ENCODE results near the gene OTOGL. TPM values are rescaled to one million over a fixed set of nuclear protein-coding genes. Genes with fewer than 3 reads are reported as not detected.

OTOGL gene
- total RNA-seq, 1 donor from 2014 or later: 0.12 TPM

- no peak for TF ChIP-seq CTCF (conservative IDR thresholded peaks at IDR 0.05)
- Mint-ChIP-seq H3K9me3 (peaks cover 5% of the 10 kb centered on the region), H3K27me3 (ENCODE audit: low read depth) (no peaks in the 10 kb centered on the region), H3K36me3 (ENCODE audit: low read depth) (no peaks in the 10 kb centered on the region), H3K27ac (ENCODE audit: unreplicated experiment) (no peak overlapping the region), H3K4me1 (no peaks in the 10 kb centered on the region), H3K4me3 (no peak overlapping the region)
- DNase-seq (ENCODE audit: low read depth, low spot score): no peak
Measured at GRCh38 chr12:80165746-80166145, 66.4 kb downstream of the OTOGL start.

- Mint-ChIP-seq H3K27me3 (ENCODE audit: low read depth) (no peaks in the 10 kb centered on the region), H3K9me3 (peaks cover 3% of the 10 kb centered on the region), H3K36me3 (ENCODE audit: low read depth) (no peaks in the 10 kb centered on the region), H3K4me1 (no peaks in the 10 kb centered on the region), H3K4me3 (no peak overlapping the region), H3K27ac (ENCODE audit: unreplicated experiment) (no peak overlapping the region)
- no peak for DNase-seq (ENCODE audit: low read depth, low spot score)
- TF ChIP-seq CTCF (conservative IDR thresholded peaks at IDR 0.05): no peak
Measured at GRCh38 chr12:80166751-80167150, 67.4 kb downstream of the OTOGL start.

GRCh38 chr12:80168936-80169335, 69.6 kb downstream of the OTOGL start:
- H3K4me1 Mint-ChIP-seq: no peaks in the 10 kb centered on the region
- no peak for TF ChIP-seq CTCF (conservative IDR thresholded peaks at IDR 0.05)
- no peaks in the 10 kb centered on the region for H3K27me3 Mint-ChIP-seq (ENCODE audit: low read depth)
- H3K9me3 Mint-ChIP-seq: peaks cover 3% of the 10 kb centered on the region
- H3K27ac Mint-ChIP-seq (ENCODE audit: unreplicated experiment): no peak overlapping the region
- no peak overlapping the region for H3K4me3 Mint-ChIP-seq
- no peaks in the 10 kb centered on the region for H3K36me3 Mint-ChIP-seq (ENCODE audit: low read depth)
- DNase-seq (ENCODE audit: low read depth, low spot score): no peak

- no peak for DNase-seq (ENCODE audit: low read depth, low spot score)
- Mint-ChIP-seq H3K27me3 (ENCODE audit: low read depth) (no peaks in the 10 kb centered on the region), H3K9me3 (peaks cover 3% of the 10 kb centered on the region), H3K4me3 (no peak overlapping the region), H3K4me1 (no peaks in the 10 kb centered on the region), H3K27ac (ENCODE audit: unreplicated experiment) (no peak overlapping the region), H3K36me3 (ENCODE audit: low read depth) (no peaks in the 10 kb centered on the region)
- no peak for TF ChIP-seq CTCF (conservative IDR thresholded peaks at IDR 0.05)
Measured at GRCh38 chr12:80170915-80171314, 71.6 kb downstream of the OTOGL start.

GRCh38 chr12:80173083-80173864, 73.9 kb downstream of the OTOGL start:
- DNase-seq (ENCODE audit: low read depth, low spot score): no peak
- Mint-ChIP-seq H3K27me3 (ENCODE audit: low read depth) (no peaks in the 10 kb centered on the region), H3K36me3 (ENCODE audit: low read depth) (no peaks in the 10 kb centered on the region), H3K4me1 (no peaks in the 10 kb centered on the region), H3K27ac (ENCODE audit: unreplicated experiment) (no peak overlapping the region), H3K9me3 (peaks cover 3% of the 10 kb centered on the region), H3K4me3 (no peak overlapping the region)
- no peak for TF ChIP-seq CTCF (conservative IDR thresholded peaks at IDR 0.05)
